Stimulated activated CD8-positive, alpha-beta memory T cell treated with anti-CD3 and anti-CD28 coated beads, Interleukin-4, amount 100 ng/mL, for 4 hours (primary cell): ENCODE data around the gene COLQ.
"Not testable (repeated sequence)": the region's sequence is repeated elsewhere in the genome, so short reads cannot be mapped to it uniquely, and the experiment has no call there.

Source experiments
- DNase-seq, 2 donors: peaks; one replicate each; pipeline ENCODE4 v3.0.0-alpha.2; 2020; ENCODE audit warnings: low read depth in 2 of 2, low spot score in 1 of 2

COLQ gene

GRCh38 chr3:15493436-15493835, 28.1 kb downstream of the COLQ start:
- no peak for DNase-seq

- DNase-seq = no peak
Measured at GRCh38 chr3:15492847-15493360, 28.6 kb downstream of the COLQ start.

DNA sequence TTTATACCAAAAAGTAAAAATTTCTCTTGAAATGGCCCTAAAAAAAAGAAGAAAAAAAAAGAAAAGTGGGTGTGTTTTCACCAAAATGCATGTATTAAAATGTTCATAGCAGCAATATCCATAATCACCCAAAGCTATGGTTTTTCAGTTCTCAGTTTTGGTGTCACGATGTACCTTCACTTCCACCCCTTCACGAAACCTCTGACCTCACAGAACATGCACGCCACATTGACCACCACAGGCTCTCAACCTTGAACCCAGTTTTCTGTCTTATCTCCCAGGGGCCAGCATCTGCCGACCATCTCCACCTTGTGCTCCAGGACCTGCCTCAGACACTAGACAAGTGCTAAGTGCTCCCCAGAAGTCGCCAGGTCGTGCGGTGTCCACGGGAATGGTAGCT, 30.4 kb downstream of the COLQ start:
- DNase-seq = no peak

GRCh38 chr3:15490158-15490557, 31.3 kb downstream of the COLQ start:
- DNase-seq = no peak

GRCh38 chr3:15488002-15488401, 33.5 kb downstream of the COLQ start:
- no peak for DNase-seq

- DNase-seq = no peak
Measured at GRCh38 chr3:15486979-15487378, 34.5 kb downstream of the COLQ start.

GRCh38 chr3:15486020-15486419, 35.5 kb downstream of the COLQ start:
- no peak for DNase-seq

- not testable (repeated sequence) for DNase-seq
Measured at GRCh38 chr3:15484551-15484950, 37.0 kb downstream of the COLQ start.

DNA sequence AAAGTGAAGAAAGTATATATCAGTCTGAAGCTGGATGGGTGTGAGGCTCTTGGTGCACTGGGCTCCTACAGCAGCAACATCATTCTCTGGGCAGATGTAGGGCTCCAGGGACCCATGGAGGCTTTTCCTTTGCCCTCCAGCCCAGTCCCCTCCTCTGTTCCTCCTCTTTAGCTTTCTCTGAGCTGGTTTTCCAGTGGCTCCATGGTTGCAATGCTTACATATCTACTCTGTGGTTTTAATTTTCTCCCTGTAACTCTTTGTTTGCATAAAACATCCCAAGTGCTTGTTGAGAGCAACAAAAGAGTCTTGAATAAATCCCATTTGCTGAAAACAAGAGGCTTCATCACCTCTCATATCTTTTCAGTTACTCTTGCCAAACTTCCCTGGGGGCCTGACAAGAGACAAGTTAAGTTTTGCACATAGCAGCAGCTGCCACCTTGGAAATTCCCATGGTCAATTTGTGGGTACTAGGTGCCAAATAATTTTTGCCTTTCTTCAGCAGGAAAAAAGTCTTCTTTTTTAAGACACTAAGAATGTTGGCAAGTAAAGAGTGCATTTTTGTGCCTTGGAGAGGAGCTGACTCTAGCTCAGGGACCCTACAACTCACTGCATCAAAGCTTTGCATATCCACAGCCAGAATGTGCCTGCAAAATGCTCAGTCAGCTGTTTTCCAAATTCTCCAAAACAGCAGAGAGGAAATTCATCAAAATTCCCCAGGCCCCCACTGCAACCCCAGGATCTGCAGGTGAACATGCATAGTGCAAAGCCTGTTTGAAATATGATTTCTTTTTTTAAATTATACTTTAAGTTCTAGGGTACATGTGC, 41.9 kb downstream of the COLQ start:
- DNase-seq = no peak

GRCh38 chr3:15478640-15478979, 42.9 kb downstream of the COLQ start:
- DNase-seq = no peak

- no peak for DNase-seq
Measured at GRCh38 chr3:15477951-15478639, 43.4 kb downstream of the COLQ start.

DNA sequence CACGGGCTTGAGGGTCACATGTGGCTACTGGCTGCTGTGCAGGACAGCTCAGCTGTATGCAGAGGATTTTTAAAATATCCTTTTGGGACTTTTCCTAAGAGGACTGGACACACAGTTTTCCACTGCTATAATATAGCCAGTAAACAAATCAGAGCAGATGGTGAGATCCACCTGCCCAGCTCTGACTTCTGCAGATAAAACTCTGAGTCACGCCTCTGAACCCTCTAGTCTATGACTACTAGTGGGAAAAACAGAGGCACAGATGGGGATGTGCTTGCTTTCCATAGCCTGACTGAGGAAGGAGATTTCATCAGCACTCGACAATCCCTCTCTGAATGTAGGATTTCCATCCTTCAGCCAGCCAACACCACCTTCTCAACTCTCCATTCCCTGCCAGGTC, 45.1 kb downstream of the COLQ start:
- no peak for DNase-seq

GRCh38 chr3:15475161-15475560, 46.3 kb downstream of the COLQ start:
- no peak for DNase-seq

DNA sequence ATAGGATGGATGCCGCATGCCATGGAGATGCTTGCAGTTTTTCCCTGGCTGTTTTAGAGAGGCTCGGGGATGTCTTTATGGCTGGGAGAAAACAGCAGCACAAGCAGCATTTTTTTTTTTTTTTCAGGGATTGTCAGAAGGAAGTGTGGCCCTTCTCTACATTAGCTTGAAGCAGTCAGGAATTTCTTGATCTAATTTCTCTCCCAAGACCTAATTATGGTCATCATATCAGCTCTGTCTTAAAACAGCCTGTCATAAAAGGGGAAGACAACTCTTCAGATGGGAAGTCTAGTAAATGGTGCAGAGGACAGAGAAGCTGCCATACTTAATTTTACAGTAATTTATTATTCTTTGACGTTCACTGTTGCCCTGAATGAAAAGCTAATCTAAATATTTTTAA, 49.6 kb downstream of the COLQ start:
- no peak for DNase-seq

DNA sequence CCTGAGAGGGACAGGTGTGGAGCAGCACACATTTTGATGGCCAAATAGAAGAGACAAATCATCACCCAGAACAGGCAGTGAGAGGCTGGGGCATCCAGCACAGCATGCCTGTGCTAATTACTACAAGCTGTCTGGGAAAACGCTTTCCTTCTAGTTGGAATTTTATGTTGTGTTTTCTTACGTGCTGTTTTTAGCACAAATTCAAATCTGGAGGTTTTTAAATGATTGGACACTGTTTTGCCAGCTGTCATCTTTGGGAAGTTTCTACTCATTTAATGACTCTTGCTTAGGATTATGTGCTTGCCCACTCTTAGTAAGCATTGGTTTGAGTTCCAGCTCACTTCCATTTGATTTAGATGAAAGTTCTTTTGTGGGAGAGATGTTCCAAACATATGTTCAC, 50.7 kb downstream of the COLQ start:
- DNase-seq = no peak

- DNase-seq = no peak
Measured at GRCh38 chr3:15470261-15470660, 51.2 kb downstream of the COLQ start.

DNA sequence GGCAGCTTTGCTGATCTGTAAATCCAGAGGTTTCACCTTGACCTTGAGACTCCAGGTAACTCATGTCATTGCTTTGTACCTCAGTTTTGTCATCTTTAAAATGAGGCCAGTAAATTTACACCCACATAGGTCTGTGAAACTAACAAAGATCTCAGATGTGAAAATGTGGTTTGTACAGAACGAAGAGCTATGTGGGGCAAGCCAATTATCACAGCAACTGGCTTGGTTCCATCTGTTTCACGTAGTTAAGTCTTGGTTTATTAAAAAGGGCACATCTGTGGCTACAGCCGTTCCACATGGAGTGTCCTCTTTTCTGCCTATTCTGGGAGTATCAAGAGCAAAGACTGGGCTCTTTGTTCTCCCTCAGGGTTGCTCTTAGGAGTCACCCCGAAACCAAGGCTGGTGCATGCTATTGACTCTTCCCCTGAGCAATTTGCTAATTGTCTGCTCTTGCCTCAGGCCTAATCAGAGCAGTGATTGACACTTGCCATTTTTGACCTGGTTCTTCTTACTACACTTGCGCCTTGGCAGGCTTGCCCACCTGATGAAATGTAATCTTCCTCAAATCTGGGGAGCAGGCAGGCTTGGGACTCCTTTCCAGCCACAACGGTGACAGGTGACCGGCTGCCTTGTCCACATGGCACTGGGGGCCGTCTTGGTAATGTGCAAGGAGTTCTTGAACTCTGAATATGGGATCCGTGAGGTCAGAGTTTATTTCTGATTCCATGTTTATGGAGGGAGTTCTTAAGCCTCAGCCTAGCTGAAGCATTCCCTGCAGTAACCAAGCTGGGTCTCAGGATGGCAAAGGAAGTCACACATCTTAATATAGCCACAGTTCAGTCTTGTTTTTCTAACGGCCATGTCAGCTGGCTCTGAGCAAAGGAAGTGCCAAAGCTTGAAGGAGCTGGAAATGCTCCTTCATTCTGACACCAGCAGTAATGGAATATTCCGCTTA, 54.0 kb downstream of the COLQ start:
- DNase-seq = no peak

DNA sequence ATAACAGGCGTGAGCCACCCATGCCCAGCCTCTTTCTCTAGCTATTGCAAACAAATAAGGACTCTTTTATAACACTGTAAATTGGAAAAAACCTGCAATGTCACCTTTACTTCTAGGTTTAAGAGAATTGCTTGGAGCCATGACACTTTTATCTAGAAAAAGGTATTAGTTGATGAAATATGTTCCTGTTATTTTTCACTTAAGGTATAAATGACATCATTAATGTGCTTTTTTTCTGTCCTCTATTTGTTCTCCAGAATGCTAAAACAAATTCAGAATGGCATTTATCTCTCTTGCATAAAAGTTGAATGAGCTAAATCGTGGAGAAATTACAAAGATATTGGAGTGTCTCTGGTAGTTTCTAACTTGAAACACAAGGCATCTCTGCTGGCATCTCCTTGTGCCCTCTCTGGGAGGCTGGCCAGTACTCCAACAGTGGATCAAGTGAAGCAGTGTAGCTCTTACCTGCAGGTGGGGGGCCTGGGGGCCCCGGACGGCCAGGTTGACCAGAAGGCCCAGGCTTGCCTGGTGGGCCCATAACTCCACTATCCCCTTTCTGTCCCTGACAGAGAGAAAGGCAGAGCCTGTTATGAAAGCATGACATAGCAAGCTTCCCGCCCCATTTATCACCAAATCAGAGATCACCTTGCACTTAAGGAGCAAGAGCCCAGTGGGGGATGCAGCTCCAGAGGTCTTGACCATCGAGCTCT, 55.5 kb downstream of the COLQ start:
- DNase-seq = no peak

DNA sequence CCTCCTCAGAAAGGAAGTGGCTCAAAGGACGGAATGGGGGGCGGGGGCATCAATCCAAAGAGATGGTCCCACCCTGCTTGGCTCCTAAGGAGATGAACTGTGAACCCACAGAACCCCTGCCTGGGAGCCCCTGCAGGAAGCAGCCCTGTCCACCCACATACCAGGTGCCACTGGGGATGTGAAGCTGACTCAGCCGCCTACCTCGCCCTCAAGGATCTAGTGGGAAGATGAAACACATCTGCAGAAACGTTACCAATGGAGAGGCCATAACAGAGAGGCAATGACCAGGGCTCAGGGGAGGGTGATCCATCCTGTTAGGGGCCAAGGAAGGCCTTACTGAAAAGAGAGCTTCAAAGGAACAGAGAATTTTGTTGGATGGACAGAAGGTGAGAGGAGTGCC, 59.1 kb downstream of the COLQ start:
- DNase-seq = no peak

DNA sequence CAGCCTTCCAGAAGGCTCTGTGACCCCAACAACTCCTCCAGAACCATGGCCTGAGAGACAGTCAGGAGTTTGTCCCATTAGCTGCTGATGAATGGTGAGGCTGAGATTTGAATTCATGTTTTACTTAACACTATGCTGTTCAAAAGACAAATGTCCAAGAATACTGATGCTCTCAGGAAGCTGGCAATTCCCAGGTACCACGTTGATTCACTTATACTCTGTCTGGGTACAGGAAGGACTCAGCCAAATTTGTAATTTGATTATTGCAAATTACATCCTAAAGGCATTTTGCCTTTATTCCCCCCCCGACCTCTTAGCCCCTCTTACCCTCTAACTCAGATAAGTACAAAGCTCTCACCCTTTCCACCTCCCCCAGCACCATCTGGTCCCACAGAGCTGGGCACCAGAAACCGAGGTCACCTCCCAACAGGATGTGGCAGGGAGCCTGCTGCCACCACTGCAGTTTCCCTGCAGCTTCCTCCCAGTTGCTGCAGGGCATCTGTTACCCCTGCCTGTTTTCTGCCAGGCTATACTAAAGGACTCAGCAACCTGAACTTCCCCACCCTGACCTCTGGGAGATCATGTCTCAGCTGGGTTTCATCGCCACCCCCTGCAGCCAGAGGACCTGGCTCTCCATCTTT, 60.5 kb downstream of the COLQ start:
- DNase-seq = no peak
